Body of pancreas (tissue), 4 donors: ENCODE measurements around the gene MYO7B.

Experiments used
- POLR2A ChIP-seq, 3 donors: fragments of 450-650 bp; IDR thresholded peaks; one replicate each; pipeline ENCODE4 v1.6.1; 2016; ENCODE audit warnings: antibody characterized with exemption in 3 of 3, mild to moderate bottlenecking in 2 of 3
- TF ChIP-seq, protein P1 (sequence below), 7 experiments: fragments of 450-650 bp in 4 of 7; fragments of 200-600 bp in 3 of 7; sonication (generic) in 3 of 7; IDR thresholded peaks; one replicate each; pipeline ENCODE4 v1.5.1; 2016 to 2019; ENCODE audit warnings: antibody characterized with exemption in 7 of 7

DNA sequence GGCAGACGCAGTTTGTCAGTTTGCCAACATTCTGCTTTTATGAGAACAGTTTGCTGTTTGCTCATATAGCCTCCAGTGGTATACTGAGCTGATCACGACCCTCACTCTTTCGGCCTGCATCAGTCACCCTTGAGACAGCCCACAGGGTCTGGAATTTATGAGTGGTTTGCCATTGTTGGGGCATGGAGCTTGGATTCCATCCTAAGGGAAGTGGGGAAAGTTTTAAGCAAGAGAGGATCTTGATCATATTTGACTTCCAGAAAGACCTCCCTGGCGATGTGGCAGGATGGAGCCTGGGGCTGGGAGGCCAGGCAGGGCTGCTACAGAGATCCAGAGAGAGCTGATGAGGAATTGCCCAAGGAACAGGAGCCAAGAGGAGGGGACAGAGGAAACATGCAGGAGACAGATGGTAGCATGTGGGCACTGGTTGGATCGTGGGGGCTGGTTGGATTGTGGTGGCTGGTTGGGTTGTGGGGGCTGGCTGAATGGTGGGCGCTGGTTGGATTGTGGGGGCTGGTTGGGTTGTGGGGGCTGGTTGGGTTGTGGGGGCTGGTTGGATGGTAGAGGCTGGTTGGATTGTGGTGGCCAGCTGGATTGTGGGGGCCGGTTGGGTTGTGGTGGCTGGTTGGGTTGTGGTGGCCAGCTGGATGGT, 83.2 kb downstream of the MYO7B start:
- TF ChIP-seq, protein P1, sequence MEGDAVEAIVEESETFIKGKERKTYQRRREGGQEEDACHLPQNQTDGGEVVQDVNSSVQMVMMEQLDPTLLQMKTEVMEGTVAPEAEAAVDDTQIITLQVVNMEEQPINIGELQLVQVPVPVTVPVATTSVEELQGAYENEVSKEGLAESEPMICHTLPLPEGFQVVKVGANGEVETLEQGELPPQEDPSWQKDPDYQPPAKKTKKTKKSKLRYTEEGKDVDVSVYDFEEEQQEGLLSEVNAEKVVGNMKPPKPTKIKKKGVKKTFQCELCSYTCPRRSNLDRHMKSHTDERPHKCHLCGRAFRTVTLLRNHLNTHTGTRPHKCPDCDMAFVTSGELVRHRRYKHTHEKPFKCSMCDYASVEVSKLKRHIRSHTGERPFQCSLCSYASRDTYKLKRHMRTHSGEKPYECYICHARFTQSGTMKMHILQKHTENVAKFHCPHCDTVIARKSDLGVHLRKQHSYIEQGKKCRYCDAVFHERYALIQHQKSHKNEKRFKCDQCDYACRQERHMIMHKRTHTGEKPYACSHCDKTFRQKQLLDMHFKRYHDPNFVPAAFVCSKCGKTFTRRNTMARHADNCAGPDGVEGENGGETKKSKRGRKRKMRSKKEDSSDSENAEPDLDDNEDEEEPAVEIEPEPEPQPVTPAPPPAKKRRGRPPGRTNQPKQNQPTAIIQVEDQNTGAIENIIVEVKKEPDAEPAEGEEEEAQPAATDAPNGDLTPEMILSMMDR (IDR thresholded peaks at IDR 0.05) = no peak
- no peak for TF ChIP-seq POLR2A (IDR thresholded peaks at IDR 0.05)
